CD4-positive, alpha-beta T cell treated with Interleukin-4 for 1 hour (primary cell): ENCODE data around the gene TRPC4.
"Not testable (repeated sequence)": the region's sequence is repeated elsewhere in the genome, so short reads cannot be mapped to it uniquely, and the experiment has no call there.

ENCODE experiments used
- DNase-seq, 2 donors: peaks; one replicate each; pipeline ENCODE4 v3.0.0-alpha.2; 2020 to 2022

The TRPC4 gene

GRCh38 chr13:37596805-37597204 is 272.8 kb downstream of the TRPC4 start:
- DNase-seq: no peak

GRCh38 chr13:37595162-37595561 is 274.4 kb downstream of the TRPC4 start:
- DNase-seq: no peak

- DNase-seq: no peak
These were observed 275.0 kb downstream of the TRPC4 start for GRCh38 chr13:37594550-37594949.

- DNase-seq: not testable (repeated sequence)
These were observed 280.2 kb downstream of the TRPC4 start for GRCh38 chr13:37589381-37589780.

- DNase-seq: no peak
These were observed 282.3 kb downstream of the TRPC4 start for GRCh38 chr13:37587236-37587635.
